Activated T-cell treated with anti-CD3 and anti-CD28 coated beads, Interleukin-2, amount 50 U/mL, for 1 hour (primary cell): Measurements from ENCODE around the gene SEC22B.
"Not testable (repeated sequence)": the region's sequence is repeated elsewhere in the genome, so short reads cannot be mapped to it uniquely, and the experiment has no call there.

Source experiments
- DNase-seq: peaks from one replicate; pipeline ENCODE4 v3.0.0-alpha.2; 2020

Gene SEC22B

DNA sequence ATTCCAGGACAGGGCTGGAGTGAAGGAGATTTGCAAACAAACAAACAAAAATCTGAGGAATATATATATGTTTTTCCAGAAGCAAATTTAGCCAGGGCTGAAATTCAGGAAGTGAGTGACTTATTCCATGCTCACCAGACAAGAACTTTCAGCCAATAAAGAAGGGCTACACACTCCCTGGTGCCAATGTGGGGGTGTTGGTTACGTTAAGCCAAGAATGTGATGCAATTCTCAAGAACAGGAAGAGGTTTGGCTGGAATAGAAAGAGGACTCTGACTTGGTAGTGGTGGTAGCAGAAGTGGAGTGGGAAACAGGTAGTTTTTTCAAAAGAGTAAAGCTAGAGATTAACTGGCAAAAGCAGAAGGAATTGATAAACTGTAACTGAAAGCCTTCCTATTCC lies 31.7 kb downstream of the SEC22B start:
- not testable (repeated sequence) for DNase-seq

DNA sequence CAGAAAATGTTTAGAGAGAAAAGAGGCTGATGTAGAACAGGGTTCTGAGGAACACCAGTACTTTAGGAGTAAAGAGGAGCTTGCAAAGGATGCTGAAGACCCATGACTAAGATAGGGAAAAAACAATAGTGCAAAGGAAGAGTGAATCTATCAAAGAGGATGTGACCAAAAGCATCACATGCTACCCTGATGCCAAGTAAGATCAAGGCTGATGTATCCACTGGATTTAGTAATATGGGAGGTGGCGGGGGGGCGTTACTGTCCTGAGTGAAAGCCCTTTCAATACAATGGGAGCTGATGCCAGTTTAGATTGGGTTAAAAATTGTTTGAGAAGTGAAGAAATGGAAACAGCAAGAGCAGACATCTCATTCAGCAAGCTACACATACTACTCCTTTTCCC lies 32.2 kb downstream of the SEC22B start:
- not testable (repeated sequence) for DNase-seq

DNA sequence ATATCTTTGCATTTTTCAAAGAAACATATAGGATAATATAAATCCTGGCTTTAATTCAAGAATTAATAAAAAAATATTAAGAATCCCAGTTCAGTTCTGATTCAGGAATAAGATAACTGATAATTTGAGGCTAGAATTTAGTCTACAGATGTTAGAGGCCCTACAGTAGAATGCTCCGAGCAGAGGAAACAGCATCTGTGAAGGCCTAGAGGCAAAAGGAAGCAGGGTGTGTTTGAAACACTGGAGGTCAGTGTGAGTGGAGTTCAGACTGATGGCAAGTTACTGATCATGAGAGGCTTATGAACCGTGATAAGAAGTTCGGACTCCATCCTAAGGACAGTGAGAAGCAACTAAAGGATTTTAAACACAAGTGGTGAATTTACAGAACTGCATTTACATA lies 33.0 kb downstream of the SEC22B start:
- not testable (repeated sequence) for DNase-seq

DNA sequence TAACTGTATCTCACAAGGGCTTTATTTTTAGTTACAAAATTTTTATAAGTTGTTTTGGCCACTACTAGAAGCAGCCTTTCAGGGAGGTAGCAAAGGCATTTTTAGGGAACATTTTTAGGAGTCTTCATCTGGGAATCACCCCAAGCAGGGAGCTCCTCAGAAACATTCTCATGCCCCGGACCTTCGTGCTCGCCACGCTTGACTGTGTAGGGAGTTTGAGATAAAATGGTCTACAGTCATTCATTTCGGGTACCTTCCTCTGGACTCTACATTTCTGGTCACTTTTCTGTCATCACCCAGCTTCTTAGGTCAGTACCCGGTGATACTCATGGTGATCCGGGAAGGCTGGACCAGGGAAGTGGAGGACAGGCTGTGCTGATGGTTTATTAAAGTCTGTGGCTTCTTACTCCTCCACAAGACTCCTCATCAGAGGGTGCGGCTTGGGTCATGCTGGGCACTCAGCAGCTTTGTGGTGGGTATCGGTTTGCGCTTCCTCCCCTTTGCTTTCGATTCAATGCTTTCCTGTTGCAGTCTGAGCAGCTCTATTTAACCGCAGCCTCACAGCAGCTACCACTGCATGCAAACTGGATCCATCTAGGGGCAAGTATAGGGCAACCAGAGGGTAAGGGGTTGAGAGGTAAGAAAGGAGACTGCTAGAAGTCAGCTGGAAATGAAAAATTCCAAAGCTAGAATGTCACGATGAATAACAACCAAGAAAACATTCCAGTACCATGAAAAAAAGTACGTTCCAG lies 33.6 kb downstream of the SEC22B start:
- peak; percentile 35 for DNase-seq

DNA sequence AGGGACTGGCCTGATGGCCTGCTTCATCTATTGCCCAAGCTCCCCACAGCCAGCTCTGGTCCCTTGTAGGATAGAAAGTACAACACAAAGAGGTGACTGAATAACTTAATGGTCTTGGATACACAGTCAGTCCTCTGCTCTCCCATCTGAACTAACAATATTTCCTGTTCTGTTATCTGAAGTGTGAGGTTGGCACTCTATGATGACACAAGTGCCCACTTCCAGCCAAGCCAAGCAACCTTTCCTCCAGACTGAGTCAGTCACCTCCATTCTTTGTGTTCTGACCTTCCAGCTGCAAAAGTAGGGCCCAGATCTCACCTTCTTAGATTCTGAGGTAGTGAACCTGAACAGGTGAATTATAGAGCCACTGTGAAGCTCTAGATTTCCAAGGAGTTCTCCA lies 34.5 kb downstream of the SEC22B start:
- not testable (repeated sequence) for DNase-seq

DNA sequence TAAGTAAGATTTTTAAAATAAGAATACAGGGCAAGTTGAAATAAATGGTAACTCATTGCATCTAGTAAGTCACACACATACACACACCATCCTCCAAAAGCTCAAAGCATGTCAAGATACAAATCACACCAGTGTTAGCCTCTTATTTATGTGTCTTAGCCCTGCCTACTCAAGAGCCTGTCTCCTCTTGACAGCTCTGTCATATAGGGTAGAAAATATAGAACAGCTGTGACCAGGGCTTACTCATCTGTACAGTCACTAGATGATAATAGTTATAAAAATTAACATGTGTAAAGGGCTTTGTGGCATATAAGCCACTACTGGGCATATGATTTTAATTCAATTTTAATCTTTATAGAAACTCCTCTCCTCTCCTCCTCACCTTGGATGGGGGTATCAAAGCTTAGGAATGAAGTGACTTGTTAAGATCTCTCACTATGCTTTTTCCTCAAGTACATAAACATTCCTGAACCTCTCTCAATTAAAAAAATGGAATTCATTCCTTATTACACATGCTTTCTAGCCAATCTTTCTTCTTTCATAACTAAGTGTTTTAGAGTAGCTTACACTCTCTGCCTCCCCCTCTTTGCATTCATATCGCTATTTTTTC lies 35.6 kb downstream of the SEC22B start:
- DNase-seq: not testable (repeated sequence)

DNA sequence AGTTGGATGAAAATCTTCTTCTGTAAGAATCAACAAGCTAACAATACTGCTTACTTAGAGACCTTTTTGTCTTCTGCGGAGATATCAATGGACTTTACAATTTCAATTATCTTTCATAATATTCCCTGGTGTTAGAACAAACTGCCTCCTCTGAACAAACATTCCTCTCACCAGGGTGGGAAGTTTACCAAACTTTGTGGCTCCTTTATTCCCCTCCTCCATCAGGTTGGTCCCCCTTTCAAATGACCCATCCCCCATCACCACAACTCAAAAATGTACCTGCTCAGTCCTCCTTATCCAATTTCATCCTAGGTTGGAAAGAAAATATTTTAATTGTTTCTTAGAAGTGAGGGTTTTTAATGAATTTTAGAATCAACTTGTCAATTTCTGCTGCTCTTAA lies 40.2 kb downstream of the SEC22B start:
- not testable (repeated sequence) for DNase-seq

DNA sequence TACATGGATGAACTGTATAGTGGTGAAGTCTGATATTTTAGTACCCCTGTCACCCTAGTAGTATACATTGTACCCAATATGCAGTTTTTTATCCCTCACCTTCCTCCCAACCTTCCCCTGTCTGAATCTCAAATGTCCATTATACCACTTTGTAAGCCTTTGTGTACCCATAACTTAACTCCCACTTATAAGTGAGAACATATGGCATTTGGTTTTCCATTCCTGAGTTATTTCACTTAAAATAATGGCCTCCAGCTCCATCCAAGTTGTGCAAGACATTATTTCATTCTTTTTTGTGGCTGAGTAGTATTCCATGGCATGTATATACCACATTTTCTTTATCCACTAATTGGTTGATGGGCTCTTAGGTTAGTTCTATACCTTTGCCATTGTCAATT lies 42.4 kb downstream of the SEC22B start:
- DNase-seq: not testable (repeated sequence)

DNA sequence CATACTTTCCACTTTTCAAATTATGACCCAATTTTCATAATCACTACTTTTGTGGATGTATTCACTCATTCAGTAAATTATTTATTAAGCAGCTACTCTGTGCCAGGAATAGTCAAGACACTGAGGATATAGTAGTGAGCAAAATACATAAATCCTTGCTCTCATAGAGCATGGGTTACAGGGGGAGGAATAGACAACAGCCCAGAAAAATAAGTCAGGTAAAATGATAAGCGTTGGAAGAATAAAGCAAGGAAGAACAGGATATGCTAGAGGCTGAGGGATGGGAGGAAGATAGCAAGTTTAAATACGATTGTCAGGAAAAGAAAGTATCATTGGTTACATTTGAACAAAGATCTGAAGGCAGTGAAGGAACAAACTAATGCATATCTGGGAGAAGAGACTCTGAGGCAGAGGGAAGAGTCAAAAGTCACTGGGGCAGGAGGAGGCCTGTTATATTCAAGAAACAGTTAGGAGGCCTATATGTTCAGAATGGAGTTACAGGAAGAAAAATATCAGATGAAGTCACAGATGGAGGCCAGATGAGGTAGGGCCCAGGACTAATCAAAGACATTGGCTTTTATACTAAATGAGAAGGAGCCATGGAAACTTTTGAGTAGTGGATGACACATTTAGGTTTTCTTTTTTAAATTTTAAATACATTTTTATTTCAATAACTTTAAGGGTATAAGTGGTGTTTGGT lies 42.9 kb downstream of the SEC22B start:
- no peak for DNase-seq

DNA sequence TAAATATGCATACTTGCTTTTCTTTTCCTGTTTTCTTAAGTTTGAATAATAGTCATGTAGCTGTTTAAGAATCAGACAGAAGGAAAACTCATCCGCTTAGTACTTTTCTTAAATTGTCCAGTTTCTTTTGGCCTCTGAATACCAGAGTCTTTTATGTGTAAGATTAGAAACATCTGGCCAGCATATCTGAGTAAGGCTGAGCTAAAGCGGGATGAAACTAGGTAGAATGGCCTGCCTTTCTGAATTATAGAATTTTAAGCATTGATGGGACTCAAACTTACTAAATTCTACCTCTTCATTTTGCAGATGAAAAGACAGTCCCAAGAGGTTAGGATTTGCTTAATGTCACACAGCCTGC lies 43.9 kb downstream of the SEC22B start:
- not testable (repeated sequence) for DNase-seq

DNA sequence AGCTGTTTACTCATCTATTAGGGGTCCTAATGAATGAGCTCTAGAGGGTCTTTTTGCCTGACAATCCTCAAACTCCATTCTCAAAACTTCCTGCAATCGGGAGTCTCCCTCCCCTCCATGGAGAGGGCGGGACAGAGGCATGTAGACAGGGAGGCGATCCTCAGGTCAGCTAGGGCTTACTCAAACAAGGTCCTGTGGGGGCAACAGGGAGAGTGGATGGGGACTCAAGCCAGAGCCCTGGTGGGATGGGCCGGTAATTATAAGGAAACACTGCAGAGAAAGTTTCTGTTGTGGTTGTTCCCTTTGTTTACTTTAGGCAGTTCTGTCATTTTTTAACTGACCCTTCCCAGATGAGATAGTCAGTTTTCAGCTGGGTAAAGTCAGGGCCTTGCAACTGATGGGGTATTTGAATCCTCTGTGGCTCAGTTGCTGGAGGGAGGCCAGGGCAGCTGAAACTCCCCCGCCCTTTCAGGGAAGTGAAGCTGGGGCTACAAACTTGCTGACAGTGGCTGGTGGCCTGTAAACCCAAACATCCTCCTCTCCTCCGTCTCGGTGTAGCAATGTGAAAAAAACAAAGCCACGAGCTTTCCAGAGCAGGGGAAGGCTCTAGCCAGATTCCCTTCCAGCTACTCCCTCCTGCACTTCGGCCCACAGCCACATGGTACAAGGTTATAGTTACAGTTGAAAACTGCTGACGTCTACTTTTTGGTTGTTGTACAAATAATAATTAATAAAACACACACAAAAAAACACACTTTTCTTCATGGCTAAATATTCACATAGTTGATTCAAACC lies 44.5 kb downstream of the SEC22B start:
- not testable (repeated sequence) for DNase-seq

DNA sequence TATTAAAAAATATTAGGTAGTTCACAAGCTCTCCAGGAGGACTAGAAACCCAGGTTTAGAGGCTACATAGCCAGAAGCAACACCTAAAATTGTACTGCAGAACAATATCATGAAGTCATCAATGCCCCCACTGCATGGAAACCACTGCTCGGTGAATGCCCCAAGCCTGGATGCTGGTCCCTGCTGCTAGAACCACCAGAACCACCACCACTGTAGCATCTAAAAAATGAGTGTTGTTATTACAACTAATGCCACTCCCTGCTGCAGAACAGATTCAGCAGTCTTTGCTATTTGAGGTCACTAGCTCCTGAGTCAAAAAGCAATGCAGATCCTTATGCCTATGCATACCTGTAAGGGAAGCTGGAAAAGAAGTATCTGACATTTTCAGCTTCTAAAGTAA lies 48.4 kb downstream of the SEC22B start:
- not testable (repeated sequence) for DNase-seq

DNA sequence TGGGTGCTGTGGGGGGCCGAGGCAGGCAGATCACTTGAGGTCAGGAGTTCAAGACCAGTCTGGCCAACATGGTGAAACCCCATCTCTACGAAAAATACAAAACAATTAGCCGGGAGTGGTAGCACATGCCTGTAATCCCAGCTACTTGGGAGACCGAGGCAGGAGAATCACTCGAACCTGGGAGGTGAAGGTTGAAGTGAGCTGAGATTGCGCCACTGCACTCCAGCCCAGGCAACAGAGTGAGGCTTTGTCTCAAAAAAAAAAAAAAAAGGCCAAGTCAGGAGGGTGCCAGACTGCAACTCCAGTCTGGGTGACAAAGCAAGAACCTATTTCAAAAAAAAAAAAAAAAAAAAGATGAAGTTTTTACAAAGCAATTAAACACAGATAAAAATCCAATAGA lies 50.1 kb downstream of the SEC22B start:
- DNase-seq: not testable (repeated sequence)

DNA sequence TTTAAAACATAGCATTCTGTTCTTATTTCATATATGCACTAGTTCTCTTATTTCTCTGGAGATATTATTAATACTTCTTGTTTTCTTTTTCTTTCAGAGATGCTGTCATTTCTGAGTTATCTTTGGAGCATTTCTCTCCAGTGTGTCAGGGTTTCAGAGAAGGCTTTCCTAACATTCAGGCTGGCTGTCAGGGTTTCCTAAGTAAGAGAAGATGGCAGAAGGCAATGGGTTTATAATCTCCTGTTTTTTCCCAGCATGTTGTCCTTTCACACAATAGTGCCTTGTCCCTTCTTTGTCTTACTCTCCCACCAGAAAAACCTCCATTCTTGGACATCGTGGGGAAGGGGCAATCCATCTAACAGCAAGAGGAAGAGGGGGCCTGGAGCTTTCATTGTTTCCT lies 51.7 kb downstream of the SEC22B start:
- not testable (repeated sequence) for DNase-seq

DNA sequence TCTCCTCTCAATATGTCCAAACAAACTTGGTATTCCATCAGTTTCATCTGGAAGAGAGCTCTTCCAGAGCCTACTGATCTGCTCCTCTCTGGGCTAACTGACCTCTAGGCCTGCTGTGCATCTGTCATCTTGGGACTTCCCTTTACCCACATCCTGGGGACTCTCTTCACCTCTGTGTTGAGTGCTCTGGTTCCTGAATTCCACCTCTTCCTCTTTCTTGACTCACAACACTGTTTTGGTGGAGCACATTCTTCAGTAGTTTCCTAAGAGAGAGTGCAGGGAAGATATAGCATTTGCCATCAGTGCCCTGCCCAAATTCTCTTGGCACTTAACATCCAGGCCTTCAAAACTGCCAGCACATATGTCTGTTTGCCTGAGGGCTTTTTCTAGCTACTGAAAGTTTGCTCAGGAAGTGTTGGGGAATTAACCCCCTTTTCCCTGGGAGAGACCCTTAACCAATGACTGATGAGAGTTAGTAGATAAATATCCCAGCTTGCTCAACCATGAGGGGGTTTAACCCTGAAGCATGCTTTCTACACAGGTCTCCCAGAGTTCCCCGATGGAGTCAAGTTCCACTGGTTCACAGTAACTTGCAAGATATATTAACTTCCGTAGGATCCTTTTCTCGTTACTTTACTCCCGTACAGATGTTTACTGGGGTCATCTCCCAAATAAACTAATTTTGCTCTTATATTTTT lies 52.4 kb downstream of the SEC22B start:
- DNase-seq: not testable (repeated sequence)

DNA sequence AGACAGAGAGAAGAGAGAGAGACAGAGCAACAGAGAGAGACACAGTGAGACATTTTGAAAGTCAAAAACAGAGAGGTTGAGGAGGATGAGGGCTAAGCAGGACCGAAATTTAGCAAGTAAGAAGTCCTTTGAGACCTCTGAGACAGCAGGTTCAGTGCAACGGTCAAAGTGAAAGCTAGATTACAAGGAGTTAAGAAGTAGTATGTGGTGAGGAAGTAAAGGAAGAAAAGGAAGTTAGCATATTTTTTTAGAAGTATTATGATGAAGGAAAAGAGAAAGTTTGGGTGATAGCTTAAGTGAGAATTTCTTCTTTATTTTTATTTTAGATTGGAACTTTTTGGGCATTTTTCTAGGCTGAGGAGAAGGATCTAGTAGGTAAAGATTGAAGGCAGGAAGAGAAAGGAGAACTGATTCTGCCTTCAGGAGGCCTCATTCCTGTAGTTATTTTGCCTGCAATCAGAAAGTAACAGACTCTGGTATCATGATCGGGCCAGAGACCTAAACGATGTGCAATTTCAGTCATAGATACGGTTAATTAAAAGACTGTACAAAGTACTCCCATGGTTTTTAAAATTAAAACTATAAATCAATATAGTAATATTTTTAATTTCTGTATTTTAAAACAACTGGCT lies 53.9 kb downstream of the SEC22B start:
- not testable (repeated sequence) for DNase-seq

DNA sequence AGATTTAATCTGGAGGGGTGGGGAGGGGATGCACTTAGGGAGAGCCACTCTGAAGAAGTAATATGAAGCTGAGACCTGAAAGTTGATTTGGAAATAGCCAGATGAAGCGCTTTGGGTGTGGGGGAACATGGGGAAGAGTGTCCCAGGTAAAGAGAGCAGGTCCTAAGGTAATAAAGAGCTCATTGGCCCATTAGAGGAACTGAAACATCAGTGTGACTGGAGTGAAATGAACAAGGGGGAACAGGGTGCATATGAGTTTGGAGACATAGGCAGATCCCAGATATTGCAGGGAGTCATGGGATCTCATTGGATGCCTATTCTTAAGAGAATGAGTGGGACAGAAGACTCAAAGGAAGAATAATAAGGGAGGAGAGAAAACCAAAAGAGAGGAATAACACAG lies 54.5 kb downstream of the SEC22B start:
- not testable (repeated sequence) for DNase-seq

DNA sequence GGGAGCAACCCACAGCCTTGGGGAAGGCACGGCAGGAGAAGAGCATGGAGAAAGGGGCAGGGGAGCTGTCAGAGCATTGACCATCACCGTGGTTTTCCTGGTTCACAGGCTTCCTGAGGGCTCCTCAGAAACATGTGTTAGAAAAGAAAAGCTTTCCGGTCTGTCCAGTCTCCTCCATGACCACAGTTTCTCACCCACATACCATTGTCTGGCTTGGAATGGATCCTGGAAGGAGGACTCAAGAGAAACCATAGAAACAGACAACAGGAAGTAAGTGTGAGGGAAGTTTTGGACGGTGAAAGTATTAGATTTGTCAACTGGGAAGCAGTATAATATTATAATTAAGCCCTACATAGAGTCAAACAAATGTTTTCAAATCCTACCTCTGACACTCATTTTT lies 55.8 kb downstream of the SEC22B start:
- not testable (repeated sequence) for DNase-seq

DNA sequence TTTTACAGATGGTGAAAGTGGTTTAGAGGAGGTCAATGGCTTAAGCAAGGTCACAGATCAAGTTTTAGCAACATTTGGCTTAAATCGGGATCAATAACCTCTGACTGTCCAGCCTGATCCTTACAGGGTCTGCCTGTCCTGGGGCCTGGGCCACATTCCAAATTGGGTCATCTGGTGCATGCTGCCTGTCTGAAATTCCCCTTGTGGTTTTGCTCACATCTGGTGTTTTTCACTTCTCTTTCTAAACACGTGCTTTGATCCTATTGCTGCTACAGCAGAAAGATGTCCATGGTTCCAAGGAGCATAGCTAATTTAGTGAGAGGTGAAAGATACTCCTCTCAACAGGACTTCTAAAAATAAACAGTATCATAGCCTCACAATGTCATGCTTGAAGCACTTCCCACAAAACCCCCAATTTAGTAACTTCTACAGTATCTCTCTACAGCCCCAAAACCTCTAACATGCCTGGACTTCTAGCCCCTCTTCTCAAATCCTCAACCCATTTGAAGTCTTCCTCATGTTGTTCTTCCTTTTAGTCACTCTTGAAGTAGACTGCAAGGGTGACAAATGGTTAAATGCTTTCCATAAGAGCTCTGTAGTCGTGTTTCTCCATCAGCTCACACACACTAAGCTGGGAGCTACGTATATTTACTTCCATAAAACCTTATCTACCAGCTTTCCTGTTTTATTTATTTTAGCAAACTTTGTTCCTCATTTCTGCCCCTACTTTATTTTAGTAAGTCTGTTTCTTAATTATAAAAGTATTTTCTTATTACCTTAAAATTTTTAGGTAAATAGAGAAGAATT lies 58.7 kb downstream of the SEC22B start:
- not testable (repeated sequence) for DNase-seq

DNA sequence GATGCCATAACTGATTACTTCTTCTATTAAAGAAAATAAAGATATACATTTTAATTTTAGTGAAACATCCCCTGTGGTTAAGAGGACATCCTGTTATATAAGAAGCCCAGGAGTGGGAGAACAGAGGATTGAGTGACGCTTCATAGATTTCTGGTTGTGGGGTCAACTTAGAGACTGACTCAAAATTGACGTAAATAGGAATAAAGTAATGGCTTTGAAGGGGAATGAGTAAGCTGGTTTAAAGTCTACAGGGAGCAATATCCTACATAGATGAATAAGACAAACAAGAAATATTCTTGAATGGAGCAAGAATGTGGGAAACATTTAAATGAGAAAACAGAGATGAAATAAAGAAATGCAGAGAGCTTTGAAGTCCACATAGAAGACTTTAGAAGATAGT lies 60.2 kb downstream of the SEC22B start:
- not testable (repeated sequence) for DNase-seq

DNA sequence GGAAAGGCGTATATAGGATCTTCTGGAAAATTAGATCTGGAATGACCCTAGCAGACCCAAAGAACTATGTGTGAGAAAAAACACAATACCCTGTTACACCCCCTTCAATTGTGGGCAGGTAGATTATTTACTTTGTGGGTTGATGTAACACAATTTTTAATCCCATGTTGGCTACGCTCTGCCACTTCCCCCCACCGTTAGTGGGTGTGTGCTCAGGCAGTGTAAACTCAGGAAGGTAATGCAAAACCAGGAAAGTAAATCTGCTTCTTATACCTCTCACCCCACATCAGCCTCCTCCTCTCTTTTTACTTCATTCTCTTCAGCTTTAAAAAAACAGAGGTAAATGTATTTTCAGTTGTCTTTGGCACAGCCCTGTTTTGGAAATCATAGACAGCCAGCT lies 63.2 kb downstream of the SEC22B start:
- not testable (repeated sequence) for DNase-seq
